ENCODE data around the gene SC5D.

The SC5D gene

GRCh38 chr11:121270001-121270678 lies 22.4 kb upstream of the SC5D start:
- no peaks in the 10 kb centered on the region for H3K36me3 ChIP-seq (ENCODE audit: insufficient read depth, insufficient read length, low read length)
- H3K4me3 ChIP-seq (ENCODE audit: insufficient read length, low read depth), result no peak overlapping the region
- H3K9me3 ChIP-seq (ENCODE audit: insufficient read depth, low read length), result no peaks in the 10 kb centered on the region; the same call in 1 of the 2 replicates
- no peaks in the 10 kb centered on the region for H3K27me3 ChIP-seq (ENCODE audit: insufficient read depth, insufficient read length)
- no peak for TF ChIP-seq ZNF274 (IDR thresholded peaks at IDR 0.05; ENCODE audit: low read depth, low read length)
- TF ChIP-seq YY1 (IDR thresholded peaks at IDR 0.05; ENCODE audit: insufficient read depth, insufficient read length), result no peak
- no peak for TF ChIP-seq SUZ12 (IDR thresholded peaks at IDR 0.05; ENCODE audit: extremely low read depth, insufficient read depth, insufficient read length)
- H3K4me1 ChIP-seq (ENCODE audit: insufficient read depth, insufficient read length), result no peaks in the 10 kb centered on the region
- H3K9ac ChIP-seq (ENCODE audit: insufficient read length, low read depth), result no peak overlapping the region
- no peak for DNase-seq (ENCODE audit: low read depth, low spot score)

- Histone ChIP-seq H3K4me1 (ENCODE audit: insufficient read depth, insufficient read length) (no peaks in the 10 kb centered on the region), H3K27me3 (ENCODE audit: insufficient read depth, insufficient read length) (no peaks in the 10 kb centered on the region), H3K4me3 (ENCODE audit: insufficient read length, low read depth) (no peak overlapping the region), H3K9ac (ENCODE audit: insufficient read length, low read depth) (no peak overlapping the region), H3K9me3 (ENCODE audit: insufficient read depth, low read length) (no peaks in the 10 kb centered on the region), H3K36me3 (ENCODE audit: insufficient read depth, insufficient read length, low read length) (no peaks in the 10 kb centered on the region)
- TF ChIP-seq ZNF274 (IDR thresholded peaks at IDR 0.05; ENCODE audit: low read depth, low read length) (no peak), SUZ12 (IDR thresholded peaks at IDR 0.05; ENCODE audit: extremely low read depth, insufficient read depth, insufficient read length) (no peak), YY1 (IDR thresholded peaks at IDR 0.05; ENCODE audit: insufficient read depth, insufficient read length) (no peak)
- DNase-seq (ENCODE audit: low read depth, low spot score), result no peak
Measured at GRCh38 chr11:121274332-121274991, 18.1 kb upstream of the SC5D start.

GRCh38 chr11:121281698-121282097 lies 10.9 kb upstream of the SC5D start:
- Histone ChIP-seq H3K4me1 (ENCODE audit: insufficient read depth, insufficient read length) (no peaks in the 10 kb centered on the region), H3K36me3 (ENCODE audit: insufficient read depth, insufficient read length, low read length) (no peaks in the 10 kb centered on the region), H3K9ac (ENCODE audit: insufficient read length, low read depth) (no peak overlapping the region), H3K9me3 (ENCODE audit: insufficient read depth, low read length) (peaks cover 6% of the 10 kb centered on the region; the same call in 1 of the 2 replicates), H3K27me3 (ENCODE audit: insufficient read depth, insufficient read length) (no peaks in the 10 kb centered on the region), H3K4me3 (ENCODE audit: insufficient read length, low read depth) (no peak overlapping the region)
- DNase-seq (ENCODE audit: low read depth, low spot score), result no peak
- TF ChIP-seq YY1 (IDR thresholded peaks at IDR 0.05; ENCODE audit: insufficient read depth, insufficient read length) (no peak), ZNF274 (IDR thresholded peaks at IDR 0.05; ENCODE audit: low read depth, low read length) (no peak), SUZ12 (IDR thresholded peaks at IDR 0.05; ENCODE audit: extremely low read depth, insufficient read depth, insufficient read length) (no peak)

- no peak for DNase-seq (ENCODE audit: low read depth, low spot score)
- peaks cover 6% of the 10 kb centered on the region; the same call in 1 of the 2 replicates for H3K9me3 ChIP-seq (ENCODE audit: insufficient read depth, low read length)
- no peaks in the 10 kb centered on the region for H3K36me3 ChIP-seq (ENCODE audit: insufficient read depth, insufficient read length, low read length)
- no peaks in the 10 kb centered on the region for H3K4me1 ChIP-seq (ENCODE audit: insufficient read depth, insufficient read length)
- no peak overlapping the region for H3K9ac ChIP-seq (ENCODE audit: insufficient read length, low read depth)
- H3K4me3 ChIP-seq (ENCODE audit: insufficient read length, low read depth), result no peak overlapping the region
- TF ChIP-seq YY1 (IDR thresholded peaks at IDR 0.05; ENCODE audit: insufficient read depth, insufficient read length), result no peak
- TF ChIP-seq ZNF274 (IDR thresholded peaks at IDR 0.05; ENCODE audit: low read depth, low read length), result no peak
- no peak for TF ChIP-seq SUZ12 (IDR thresholded peaks at IDR 0.05; ENCODE audit: extremely low read depth, insufficient read depth, insufficient read length)
- no peaks in the 10 kb centered on the region for H3K27me3 ChIP-seq (ENCODE audit: insufficient read depth, insufficient read length)
Measured at GRCh38 chr11:121282386-121282785, 10.2 kb upstream of the SC5D start.

DNA sequence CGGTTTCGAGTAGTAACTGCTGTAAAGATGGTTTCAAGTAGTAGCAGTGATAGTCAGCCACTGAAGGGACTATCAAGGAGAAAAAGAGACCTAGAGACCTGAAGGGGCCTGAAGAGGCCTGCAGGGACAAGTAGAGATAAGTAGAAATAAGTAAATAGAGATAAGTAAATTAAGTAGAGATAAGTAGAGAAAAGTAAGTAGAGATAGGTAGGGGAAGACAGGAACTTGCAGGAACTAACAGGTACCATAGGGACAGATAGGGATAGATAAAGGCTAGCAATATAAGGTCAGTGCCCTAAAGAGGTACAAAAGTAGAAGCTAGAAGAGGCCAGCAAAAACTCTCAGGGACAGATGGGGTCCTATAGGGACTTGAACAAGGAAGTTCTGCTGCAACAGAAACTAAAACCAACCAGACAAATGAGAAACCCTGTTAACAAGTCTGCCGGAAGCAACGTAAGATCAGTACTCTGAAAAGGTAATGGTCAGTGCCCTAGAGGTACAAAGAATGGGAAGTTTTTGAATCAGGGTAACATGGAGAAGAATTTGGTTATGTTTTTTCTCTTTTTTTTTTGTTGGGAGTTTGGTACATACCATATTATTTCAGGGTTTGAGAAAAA lies 9.6 kb upstream of the SC5D start:
- no peak for TF ChIP-seq ZNF274 (IDR thresholded peaks at IDR 0.05; ENCODE audit: low read depth, low read length)
- no peak for TF ChIP-seq YY1 (IDR thresholded peaks at IDR 0.05; ENCODE audit: insufficient read depth, insufficient read length)
- no peak for TF ChIP-seq SUZ12 (IDR thresholded peaks at IDR 0.05; ENCODE audit: extremely low read depth, insufficient read depth, insufficient read length)
- no peaks in the 10 kb centered on the region for H3K4me1 ChIP-seq (ENCODE audit: insufficient read depth, insufficient read length)
- DNase-seq (ENCODE audit: low read depth, low spot score), result no peak
- H3K36me3 ChIP-seq (ENCODE audit: insufficient read depth, insufficient read length, low read length), result no peaks in the 10 kb centered on the region
- H3K4me3 ChIP-seq (ENCODE audit: insufficient read length, low read depth), result no peak overlapping the region
- peaks cover 6% of the 10 kb centered on the region; the same call in 1 of the 2 replicates for H3K9me3 ChIP-seq (ENCODE audit: insufficient read depth, low read length)
- no peaks in the 10 kb centered on the region for H3K27me3 ChIP-seq (ENCODE audit: insufficient read depth, insufficient read length)
- no peak overlapping the region for H3K9ac ChIP-seq (ENCODE audit: insufficient read length, low read depth)

GRCh38 chr11:121291319-121291718 lies 1.3 kb upstream of the SC5D start:
- TF ChIP-seq SUZ12 (IDR thresholded peaks at IDR 0.05; ENCODE audit: extremely low read depth, insufficient read depth, insufficient read length) (no peak), YY1 (IDR thresholded peaks at IDR 0.05; ENCODE audit: insufficient read depth, insufficient read length) (no peak), ZNF274 (IDR thresholded peaks at IDR 0.05; ENCODE audit: low read depth, low read length) (no peak)
- Histone ChIP-seq H3K9me3 (ENCODE audit: insufficient read depth, low read length) (no peaks in the 10 kb centered on the region), H3K9ac (ENCODE audit: insufficient read length, low read depth) (no peak overlapping the region), H3K4me3 (ENCODE audit: insufficient read length, low read depth) (no peak overlapping the region), H3K36me3 (ENCODE audit: insufficient read depth, insufficient read length, low read length) (peaks cover 10% of the 10 kb centered on the region), H3K27me3 (ENCODE audit: insufficient read depth, insufficient read length) (no peaks in the 10 kb centered on the region), H3K4me1 (ENCODE audit: insufficient read depth, insufficient read length) (no peaks in the 10 kb centered on the region)
- no peak for DNase-seq (ENCODE audit: low read depth, low spot score)

DNA sequence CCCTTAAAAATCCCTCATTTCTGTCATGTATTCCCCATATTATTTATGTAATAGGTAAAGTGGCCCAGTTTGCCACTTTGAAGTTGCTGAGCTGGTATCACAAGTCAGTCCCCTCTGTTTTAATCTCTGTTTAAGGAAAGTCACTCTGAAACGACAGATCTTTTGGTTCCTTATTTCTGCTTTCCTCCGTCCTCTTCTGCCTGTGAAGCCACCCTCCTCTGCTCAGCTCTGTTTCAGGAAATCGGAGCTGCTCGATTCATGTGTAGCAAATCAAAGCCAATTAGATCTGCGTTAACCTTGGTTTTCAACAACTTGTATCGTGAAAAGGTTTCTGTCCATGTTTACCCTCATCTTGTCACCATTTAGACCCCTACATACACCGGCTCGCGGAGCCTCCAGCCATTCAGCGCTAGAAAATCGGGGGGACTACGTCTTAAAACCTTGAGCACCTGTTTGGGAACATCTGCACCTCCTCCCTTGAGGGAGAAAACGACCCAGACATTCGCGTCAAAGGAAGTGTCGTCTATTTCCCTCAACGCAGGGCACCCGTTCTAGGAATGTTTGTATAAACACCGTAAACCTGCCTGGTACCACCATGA lies 576 bp upstream of the SC5D start:
- DNase-seq (ENCODE audit: low read depth, low spot score), result peak; percentile 1
- TF ChIP-seq ZNF274 (IDR thresholded peaks at IDR 0.05; ENCODE audit: low read depth, low read length) (no peak), SUZ12 (IDR thresholded peaks at IDR 0.05; ENCODE audit: extremely low read depth, insufficient read depth, insufficient read length) (no peak), YY1 (IDR thresholded peaks at IDR 0.05; ENCODE audit: insufficient read depth, insufficient read length) (no peak)
- no peaks in the 10 kb centered on the region for H3K4me1 ChIP-seq (ENCODE audit: insufficient read depth, insufficient read length)
- H3K27me3 ChIP-seq (ENCODE audit: insufficient read depth, insufficient read length), result no peaks in the 10 kb centered on the region
- peaks cover 11% of the 10 kb centered on the region for H3K36me3 ChIP-seq (ENCODE audit: insufficient read depth, insufficient read length, low read length)
- peak overlapping the region; percentile 93 for H3K4me3 ChIP-seq (ENCODE audit: insufficient read length, low read depth)
- H3K9ac ChIP-seq (ENCODE audit: insufficient read length, low read depth), result peak overlapping the region; percentile 75
- no peaks in the 10 kb centered on the region for H3K9me3 ChIP-seq (ENCODE audit: insufficient read depth, low read length)

Data from NT2/D1 (cell line).